GM23338 (cell line): ENCODE data around the gene ETV2.

Experiments used
- CTCF ChIP-seq, 2 experiments: fragments of 200-600 bp in 1 of 2; sonication (generic) in 1 of 2; conservative IDR thresholded peaks; 2 replicates each; pipeline versions ENCODE4 v1.5.1 to v1.6.1; 2016 to 2017; ENCODE audit warnings: antibody characterized with exemption in 2 of 2, low read depth in 2 of 2, mild to moderate bottlenecking in 2 of 2, moderate library complexity in 1 of 2
- EZH2 ChIP-seq: fragments of 200-600 bp; sonication (generic); IDR thresholded peaks from one replicate; pipeline ENCODE4 v1.8.0; 2017; ENCODE audit warnings: antibody characterized with exemption, mild to moderate bottlenecking, low read depth; ENCODE audit not compliant: unreplicated experiment
- POLR2AphosphoS5 ChIP-seq: IDR thresholded peaks from 2 replicates; pipeline ENCODE4 v1.6.1; 2016; ENCODE audit warnings: antibody characterized with exemption, low read depth
- ZNF331 ChIP-seq: fragments of 250-450 bp; sonication (Bioruptor Pico); IDR thresholded peaks from 2 replicates; pipeline ENCODE4 v1.5.0; 2020; ENCODE audit warnings: low read depth, mild to moderate bottlenecking, moderate library complexity

- TF ChIP-seq POLR2AphosphoS5: no peak
- TF ChIP-seq CTCF (conservative IDR thresholded peaks at IDR 0.05; ENCODE audit: low read depth in 2 of 2): no peak
- TF ChIP-seq EZH2: no peak
- TF ChIP-seq ZNF331 (CRISPR knock-in tag): no peak
Observed at GRCh38 chr19:35645680-35646511, 4.4 kb downstream of the ETV2 start.
